GM20000 (cell line): ENCODE measurements around the gene COMMD10.

Source experiments
- DNase-seq: peaks from one replicate; pipeline ENCODE4 v3.0.0; 2012; ENCODE audit warnings: low spot score
- TF ChIP-seq, protein P1 (sequence below): IDR thresholded peaks from 2 replicates; pipeline ENCODE4 v1.5.1; 2012; ENCODE audit warnings: mild to moderate bottlenecking, control low read depth; ENCODE audit errors: extremely low read depth, missing control alignments

The COMMD10 gene

DNA sequence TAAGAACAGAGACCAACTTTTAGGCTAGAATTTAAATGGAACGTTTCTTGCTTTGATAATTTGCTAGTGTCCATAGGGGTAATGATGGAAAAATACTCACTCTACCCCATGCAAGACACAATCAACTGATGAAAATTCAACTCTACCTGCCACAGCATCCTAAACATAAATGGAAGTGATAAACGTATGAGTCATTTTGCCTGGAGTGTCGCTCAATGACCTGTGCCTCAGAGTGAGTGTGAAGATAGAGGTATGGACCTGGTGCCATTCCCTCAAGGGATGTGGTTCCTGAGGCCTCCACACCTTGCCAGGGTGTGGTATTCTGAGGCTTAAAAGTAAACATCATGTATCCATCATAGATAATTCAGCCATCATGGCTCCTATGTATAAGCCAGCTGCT, 38.6 kb upstream of the COMMD10 start:
- TF ChIP-seq, protein P1, sequence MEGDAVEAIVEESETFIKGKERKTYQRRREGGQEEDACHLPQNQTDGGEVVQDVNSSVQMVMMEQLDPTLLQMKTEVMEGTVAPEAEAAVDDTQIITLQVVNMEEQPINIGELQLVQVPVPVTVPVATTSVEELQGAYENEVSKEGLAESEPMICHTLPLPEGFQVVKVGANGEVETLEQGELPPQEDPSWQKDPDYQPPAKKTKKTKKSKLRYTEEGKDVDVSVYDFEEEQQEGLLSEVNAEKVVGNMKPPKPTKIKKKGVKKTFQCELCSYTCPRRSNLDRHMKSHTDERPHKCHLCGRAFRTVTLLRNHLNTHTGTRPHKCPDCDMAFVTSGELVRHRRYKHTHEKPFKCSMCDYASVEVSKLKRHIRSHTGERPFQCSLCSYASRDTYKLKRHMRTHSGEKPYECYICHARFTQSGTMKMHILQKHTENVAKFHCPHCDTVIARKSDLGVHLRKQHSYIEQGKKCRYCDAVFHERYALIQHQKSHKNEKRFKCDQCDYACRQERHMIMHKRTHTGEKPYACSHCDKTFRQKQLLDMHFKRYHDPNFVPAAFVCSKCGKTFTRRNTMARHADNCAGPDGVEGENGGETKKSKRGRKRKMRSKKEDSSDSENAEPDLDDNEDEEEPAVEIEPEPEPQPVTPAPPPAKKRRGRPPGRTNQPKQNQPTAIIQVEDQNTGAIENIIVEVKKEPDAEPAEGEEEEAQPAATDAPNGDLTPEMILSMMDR, result no peak
- no peak for DNase-seq

DNA sequence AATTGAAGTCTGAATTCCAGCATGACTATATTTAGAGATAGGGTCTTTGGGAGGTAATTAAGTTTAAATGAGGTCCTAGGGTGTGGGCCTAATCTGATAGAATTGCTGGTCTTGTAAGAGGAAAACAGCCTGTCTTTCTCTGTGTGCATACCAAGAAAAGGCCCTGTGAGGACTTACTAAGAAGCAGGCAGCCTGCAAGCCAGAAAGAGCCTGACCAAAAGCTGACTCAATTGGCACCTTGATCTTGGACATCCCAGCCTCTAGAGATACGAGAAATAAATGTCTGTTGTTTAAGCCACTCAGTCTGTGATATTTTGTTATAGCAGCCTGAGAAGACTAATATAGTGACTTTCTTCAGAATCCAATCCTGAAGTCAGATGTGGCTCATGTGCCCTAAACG, 38.0 kb upstream of the COMMD10 start:
- DNase-seq, result no peak
- TF ChIP-seq, protein P1, result no peak

DNA sequence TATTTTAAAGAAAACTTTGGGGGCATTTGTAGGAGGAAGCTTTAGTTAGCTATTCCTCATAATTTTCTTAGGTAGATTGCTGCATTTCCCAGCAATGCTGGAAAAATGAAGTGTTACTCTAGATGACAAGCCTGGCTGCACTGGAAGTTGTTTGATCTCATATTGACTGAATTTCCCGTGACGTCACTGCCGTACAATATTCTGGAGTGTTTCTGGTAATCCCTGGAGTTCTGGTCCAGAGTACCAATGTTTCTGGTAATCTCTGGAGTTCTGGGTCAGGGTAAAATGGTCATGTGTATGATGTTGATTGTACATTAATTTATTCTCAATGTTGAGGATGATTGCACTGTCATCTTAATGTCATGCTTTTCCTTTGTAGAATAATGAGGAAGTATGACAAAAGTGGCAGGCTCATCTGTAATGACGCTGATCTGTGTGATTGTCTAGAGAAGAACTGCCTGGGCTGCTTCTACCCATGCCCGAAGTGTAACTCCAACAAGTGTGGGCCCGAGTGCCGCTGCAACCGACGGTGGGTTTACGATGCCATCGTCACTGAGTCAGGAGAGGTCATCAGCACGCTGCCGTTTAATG, 26.4 kb upstream of the COMMD10 start:
- TF ChIP-seq, protein P1, result no peak
- no peak for DNase-seq

DNA sequence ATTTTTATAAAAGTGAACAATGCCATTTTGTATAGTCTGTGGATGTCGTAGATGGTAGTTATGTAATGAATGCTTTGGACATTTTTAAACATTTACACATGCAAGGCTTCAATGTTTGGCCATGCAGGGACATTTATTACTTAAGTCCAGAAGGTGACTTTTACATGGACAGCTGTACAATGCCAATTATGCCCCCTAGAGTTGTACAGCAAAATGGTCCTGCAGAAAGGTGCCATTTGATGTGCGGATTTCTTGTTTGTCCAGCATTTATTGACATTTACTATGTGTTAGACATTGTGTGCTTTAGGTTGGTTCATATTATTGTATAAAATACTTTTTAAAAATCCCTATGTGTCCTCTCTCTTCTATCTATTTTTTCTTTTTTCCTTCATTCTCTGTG, 22.5 kb upstream of the COMMD10 start:
- TF ChIP-seq, protein P1, result no peak
- DNase-seq, result no peak

DNA sequence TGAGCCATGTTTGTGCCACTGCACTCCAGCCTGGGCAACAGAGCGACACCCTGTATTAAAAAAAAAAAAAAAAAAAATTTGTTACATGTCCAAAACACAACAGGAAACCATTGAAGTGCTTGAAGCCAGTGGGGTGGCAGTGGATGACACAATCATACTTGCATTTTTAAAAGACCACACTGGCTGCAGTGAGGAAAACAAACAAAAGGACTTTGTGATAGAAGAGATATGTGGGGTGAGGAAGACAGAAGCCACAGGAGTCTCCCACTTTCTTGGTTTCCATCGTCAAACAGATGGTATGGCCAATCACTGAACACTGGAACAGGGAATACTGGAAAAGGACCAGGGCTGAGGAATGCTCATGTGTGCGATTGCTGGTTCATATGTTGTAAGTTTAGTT, 20.9 kb upstream of the COMMD10 start:
- DNase-seq, result no peak
- TF ChIP-seq, protein P1, result no peak

DNA sequence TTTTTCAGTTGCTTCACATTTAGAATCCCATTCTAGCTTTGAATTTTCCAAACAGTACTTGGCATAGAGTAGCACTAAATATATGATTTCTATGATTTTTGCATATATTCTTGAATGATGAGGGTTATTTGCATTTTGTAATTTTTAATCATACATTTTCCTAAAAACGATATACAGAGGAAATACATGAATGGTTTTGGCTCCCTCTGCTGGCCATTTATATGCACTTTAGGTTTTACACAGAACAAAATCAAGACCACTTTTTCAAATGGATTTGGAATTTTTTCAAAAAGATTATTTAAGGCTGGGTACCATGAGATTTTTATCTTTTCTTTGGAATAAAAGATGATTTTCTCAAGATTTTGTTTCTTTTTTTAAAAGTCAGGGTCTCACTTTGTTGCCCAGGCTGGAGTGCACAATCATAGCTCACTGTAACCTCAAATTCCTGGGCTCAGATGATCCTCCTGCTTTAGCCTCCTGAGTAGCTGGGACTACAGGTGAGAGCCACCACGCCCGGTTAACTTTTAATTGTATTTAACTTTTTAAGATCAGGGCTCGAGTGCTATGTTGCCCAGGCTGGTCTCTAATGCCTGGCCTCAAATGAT, 16.7 kb upstream of the COMMD10 start:
- TF ChIP-seq, protein P1, result peak; percentile 37
- DNase-seq, result peak; percentile 40

DNA sequence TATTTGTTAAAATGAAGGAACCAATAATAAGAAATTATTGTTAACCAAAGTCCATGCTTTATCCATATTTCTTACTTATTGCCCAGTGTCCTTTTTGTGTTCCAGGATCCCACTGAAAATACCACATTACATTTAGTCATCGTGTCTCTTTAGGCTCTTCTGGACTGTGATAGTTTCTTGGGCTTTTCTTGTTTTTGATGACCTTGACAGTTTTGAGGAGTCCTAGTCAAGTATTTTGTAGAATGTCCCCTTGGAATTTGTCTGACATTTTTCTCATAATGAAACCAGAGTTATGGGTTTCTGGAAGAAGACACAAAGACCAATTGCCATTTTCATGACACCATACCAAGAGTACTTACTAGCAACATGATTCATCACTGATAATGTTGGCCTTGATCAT, 13.6 kb upstream of the COMMD10 start:
- DNase-seq, result no peak
- TF ChIP-seq, protein P1, result no peak
